GM23338 (cell line): ENCODE results near the gene TNFRSF12A. TPM values are rescaled to one million over a fixed set of nuclear protein-coding genes. Genes with fewer than 3 reads are reported as not detected.

ENCODE experiments used
- ATAC-seq: fragments of 200-7000 bp; cut with Tn5 transposase; 3 replicates; pipeline ENCODE4 v1.9.1; 2020
- DNase-seq: peaks from one replicate; pipeline ENCODE4 v3.0.0-alpha.2; 2015; ENCODE audit warnings: low spot score
- H2AFZ ChIP-seq: fragments of 200-600 bp; sonication (generic); 2 replicates; pipeline ENCODE4 v1.8.0; 2016; ENCODE audit warnings: antibody characterized with exemption, mild to moderate bottlenecking, moderate library complexity
- H3F3A ChIP-seq: fragments of 200-600 bp; sonication (generic); replicated peaks from 2 replicates; pipeline ENCODE4 v1.8.0; 2017; ENCODE audit warnings: antibody characterized with exemption, mixed run types, low read depth
- H3K27ac ChIP-seq: fragments of 200-600 bp; sonication (generic); 2 replicates; pipeline ENCODE4 v1.6.1; 2016; ENCODE audit warnings: low read depth
- H3K27me3 ChIP-seq: fragments of 200-600 bp; sonication (generic); 2 replicates; pipeline ENCODE4 v1.8.0; 2016; ENCODE audit warnings: mild to moderate bottlenecking, mixed run types, moderate library complexity; ENCODE audit not compliant: insufficient read depth
- H3K36me3 ChIP-seq: fragments of 200-600 bp; sonication (generic); 2 replicates; pipeline ENCODE4 v1.8.0; 2016; ENCODE audit warnings: mild to moderate bottlenecking; ENCODE audit not compliant: insufficient read depth
- H3K4me1 ChIP-seq: fragments of 200-600 bp; sonication (generic); 2 replicates; pipeline ENCODE4 v1.8.0; 2016; ENCODE audit warnings: mild to moderate bottlenecking, moderate library complexity; ENCODE audit not compliant: insufficient read depth
- H3K4me2 ChIP-seq: fragments of 200-600 bp; sonication (generic); 2 replicates; pipeline ENCODE4 v1.7.1; 2017; ENCODE audit warnings: mixed run types
- H3K4me3 ChIP-seq: fragments of 200-600 bp; sonication (generic); 2 replicates; pipeline ENCODE4 v1.6.1; 2016; ENCODE audit warnings: mixed run types
- H3K79me2 ChIP-seq: fragments of 200-600 bp; sonication (generic); replicated peaks from 2 replicates; pipeline ENCODE4 v1.8.0; 2017; ENCODE audit warnings: mild to moderate bottlenecking; ENCODE audit not compliant: insufficient read depth
- H3K9me2 ChIP-seq: fragments of 200-600 bp; sonication (generic); 2 replicates; pipeline ENCODE4 v1.8.0; 2017; ENCODE audit not compliant: insufficient read depth
- H4K20me1 ChIP-seq: fragments of 200-600 bp; sonication (generic); replicated peaks from 2 replicates; pipeline ENCODE4 v1.8.0; 2017; ENCODE audit warnings: mild to moderate bottlenecking; ENCODE audit not compliant: insufficient read depth
- H3K27ac Mint-ChIP-seq: 2 replicates; pipeline ENCODE4 v1.8.0; 2020; ENCODE audit warnings: inconsistent platforms, mild to moderate bottlenecking, moderate library complexity, mixed read lengths
- H3K27me3 Mint-ChIP-seq: 3 replicates; pipeline ENCODE4 v1.8.0; 2022; ENCODE audit warnings: low read depth, mild to moderate bottlenecking, moderate library complexity, mixed read lengths, inconsistent platforms; ENCODE audit not compliant: insufficient read depth, poor library complexity
- H3K36me3 Mint-ChIP-seq: 3 replicates; pipeline ENCODE4 v1.8.0; 2021; ENCODE audit warnings: low read depth, mild to moderate bottlenecking, inconsistent platforms, moderate library complexity, mixed read lengths
- H3K4me1 Mint-ChIP-seq: 3 replicates; pipeline ENCODE4 v1.8.0; 2020; ENCODE audit warnings: mild to moderate bottlenecking, inconsistent platforms, mixed read lengths
- H3K4me3 Mint-ChIP-seq: 3 replicates; pipeline ENCODE4 v1.8.0; 2021; ENCODE audit warnings: moderate library complexity, mild to moderate bottlenecking, inconsistent platforms, mixed read lengths
- H3K9me3 Mint-ChIP-seq: 3 replicates; pipeline ENCODE4 v1.8.0; 2020; ENCODE audit warnings: moderate library complexity, mild to moderate bottlenecking, inconsistent platforms, mixed read lengths
- EZH2phosphoT487 ChIP-seq: fragments of 200-600 bp; sonication (generic); IDR thresholded peaks from one replicate; pipeline ENCODE4 v1.8.1; 2018; ENCODE audit warnings: antibody characterized with exemption; ENCODE audit not compliant: unreplicated experiment
- NANOG ChIP-seq: IDR thresholded peaks from 2 replicates; pipeline ENCODE4 v1.6.1; 2016; ENCODE audit warnings: antibody characterized with exemption, borderline replicate concordance
- ZNF331 ChIP-seq: fragments of 250-450 bp; sonication (Bioruptor Pico); IDR thresholded peaks from 2 replicates; pipeline ENCODE4 v1.5.0; 2020; ENCODE audit warnings: low read depth, mild to moderate bottlenecking, moderate library complexity
- ZNF462 ChIP-seq: fragments of 250-450 bp; sonication (Bioruptor Pico); IDR thresholded peaks from 2 replicates; pipeline ENCODE4 v1.5.0; 2020; ENCODE audit warnings: mild to moderate bottlenecking, moderate library complexity
- polyA plus RNA-seq: library from polyadenylated mRNA; unstranded; fragments of >200 nt; fragmentation: Nextera tagmentation; extraction: Ambion mirVana; gene quantifications from 2 replicates; pipeline ENCODE4 v1.2.1, GENCODE V29; 2016
- total RNA-seq: library from RNA; depleted of rRNA; stranded (reverse); fragments of >200 nt; shearing (Covaris generic); gene quantifications from 2 replicates; pipeline ENCODE4 v1.2.3, GENCODE V29; 2014

The TNFRSF12A gene
- total and polyA plus RNA-seq, 2 experiments from 2014 or later = 78.0 to 152 TPM

GRCh38 chr16:3065069-3065741 is 45.0 kb downstream of the TNFRSF12A start, which contains the start of gene IL32:
Gene IL32, plus strand, starts transcription at chr16:3065640. Its CDS starts 172 bp downstream, at chr16:3065812.
- TF ChIP-seq ZNF462 (no peak), EZH2phosphoT487 (no peak), ZNF331 (CRISPR knock-in tag) (no peak), NANOG (no peak)
- H3K9me2 ChIP-seq = no peaks in the 10 kb centered on the region
- peak within 1 kb of the TSS; percentile 76; the same call in 1 of the 2 replicates for H2AFZ ChIP-seq
- H3K36me3 ChIP-seq = no peaks in the 10 kb centered on the region
- H3K4me2 ChIP-seq = no peak within 1 kb of the TSS
- peaks cover 6% of the 10 kb centered on the region for H3K4me1 ChIP-seq
- H3K27ac Mint-ChIP-seq = no peak within 1 kb of the TSS
- H3K4me1 Mint-ChIP-seq = peaks cover 24% of the 10 kb centered on the region
- H3K79me2 ChIP-seq = no peaks in the 10 kb centered on the region
- H3K27me3 Mint-ChIP-seq = peaks cover 25% of the 10 kb centered on the region
- peaks cover 4% of the 10 kb centered on the region; the same call in 1 of the 2 replicates for H3F3A ChIP-seq
- H4K20me1 ChIP-seq = no peaks in the 10 kb centered on the region
- no peaks in the 10 kb centered on the region; the same call in 2 of the 3 replicates for H3K36me3 Mint-ChIP-seq
- H3K27me3 ChIP-seq = 0 out of 2 replicates have a peak, but pooled peaks cover 4% of the 10 kb centered on the region
- no peak within 1 kb of the TSS for H3K4me3 ChIP-seq
- H3K9me3 Mint-ChIP-seq = no peaks in the 10 kb centered on the region; the same call in 2 of the 3 replicates
- no peak within 1 kb of the TSS for H3K27ac ChIP-seq
- no peak for DNase-seq
- no peak within 1 kb of the TSS; the same call in 2 of the 3 replicates for H3K4me3 Mint-ChIP-seq
- peak; percentile 16 for ATAC-seq
